DND-41 (cell line): ENCODE measurements around the gene HOXB13.
"Not testable (repeated sequence)": the region's sequence is repeated elsewhere in the genome, so short reads cannot be mapped to it uniquely, and the experiment has no call there.

Source experiments
- ATAC-seq: fragments of 200-7000 bp; cut with Tn5 transposase; 3 replicates; pipeline ENCODE4 v1.9.1; 2021; ENCODE audit warnings: low read depth; ENCODE audit not compliant: insufficient read depth
- DNase-seq: peaks from one replicate; pipeline ENCODE4 v3.0.0-alpha.2; 2020
- H2AFZ ChIP-seq: 2 replicates; pipeline ENCODE4 v1.6.0; 2012; ENCODE audit warnings: low read depth, low read length
- H3K27ac ChIP-seq: 2 replicates; pipeline ENCODE4 v1.5.1; 2012; ENCODE audit warnings: low read length, inconsistent platforms
- H3K27me3 ChIP-seq: fragments of 200-600 bp; sonication (generic); 2 replicates; pipeline ENCODE4 v1.6.0; 2012; ENCODE audit warnings: low read length, mild to moderate bottlenecking, inconsistent platforms; ENCODE audit not compliant: insufficient read depth, poor library complexity
- H3K36me3 ChIP-seq: 2 replicates; pipeline ENCODE4 v1.5.1; 2012; ENCODE audit warnings: low read length, inconsistent platforms; ENCODE audit not compliant: insufficient read depth
- H3K4me1 ChIP-seq: 2 replicates; pipeline ENCODE4 v1.5.1; 2012; ENCODE audit warnings: mild to moderate bottlenecking, low read length; ENCODE audit not compliant: insufficient read depth
- H3K4me2 ChIP-seq: 2 replicates; pipeline ENCODE4 v1.6.0; 2012; ENCODE audit warnings: mild to moderate bottlenecking, moderate library complexity, low read length, inconsistent platforms; ENCODE audit not compliant: insufficient read depth
- H3K4me3 ChIP-seq, 2 experiments: fragments of 200-600 bp in 1 of 2; shearing (Covaris generic) in 1 of 2; 2 replicates each; pipeline ENCODE4 v1.5.1; 2012 to 2016; ENCODE audit warnings: inconsistent platforms in 2 of 2, low read length in 2 of 2, mild to moderate bottlenecking in 2 of 2, low read depth in 1 of 2, moderate library complexity in 1 of 2
- H3K79me2 ChIP-seq: 2 replicates; pipeline ENCODE4 v1.6.0; 2012; ENCODE audit warnings: low read length, inconsistent platforms; ENCODE audit not compliant: insufficient read depth
- H3K9ac ChIP-seq: 2 replicates; pipeline ENCODE4 v1.6.0; 2012; ENCODE audit warnings: low read depth, mild to moderate bottlenecking, inconsistent platforms, low read length, moderate library complexity
- H3K9me3 ChIP-seq: 2 replicates; pipeline ENCODE4 v1.5.1; 2012; ENCODE audit warnings: low read length, moderate library complexity, mild to moderate bottlenecking, inconsistent platforms; ENCODE audit not compliant: insufficient read depth, severe bottlenecking
- H4K20me1 ChIP-seq: 2 replicates; pipeline ENCODE4 v1.6.0; 2012; ENCODE audit warnings: low read length; ENCODE audit not compliant: insufficient read depth
- EZH2 ChIP-seq: IDR thresholded peaks from 3 replicates; pipeline ENCODE4 v1.6.1; 2012; ENCODE audit warnings: borderline replicate concordance, low read depth, mild to moderate bottlenecking, moderate library complexity, low read length, inconsistent platforms; ENCODE audit not compliant: severe bottlenecking
- TF ChIP-seq, protein P1 (sequence below): IDR thresholded peaks from 2 replicates; pipeline ENCODE4 v1.5.1; 2012; ENCODE audit warnings: borderline replicate concordance, low read length, moderate library complexity, mild to moderate bottlenecking; ENCODE audit not compliant: poor library complexity, severe bottlenecking; ENCODE audit errors: extremely low read depth

The HOXB13 gene

DNA sequence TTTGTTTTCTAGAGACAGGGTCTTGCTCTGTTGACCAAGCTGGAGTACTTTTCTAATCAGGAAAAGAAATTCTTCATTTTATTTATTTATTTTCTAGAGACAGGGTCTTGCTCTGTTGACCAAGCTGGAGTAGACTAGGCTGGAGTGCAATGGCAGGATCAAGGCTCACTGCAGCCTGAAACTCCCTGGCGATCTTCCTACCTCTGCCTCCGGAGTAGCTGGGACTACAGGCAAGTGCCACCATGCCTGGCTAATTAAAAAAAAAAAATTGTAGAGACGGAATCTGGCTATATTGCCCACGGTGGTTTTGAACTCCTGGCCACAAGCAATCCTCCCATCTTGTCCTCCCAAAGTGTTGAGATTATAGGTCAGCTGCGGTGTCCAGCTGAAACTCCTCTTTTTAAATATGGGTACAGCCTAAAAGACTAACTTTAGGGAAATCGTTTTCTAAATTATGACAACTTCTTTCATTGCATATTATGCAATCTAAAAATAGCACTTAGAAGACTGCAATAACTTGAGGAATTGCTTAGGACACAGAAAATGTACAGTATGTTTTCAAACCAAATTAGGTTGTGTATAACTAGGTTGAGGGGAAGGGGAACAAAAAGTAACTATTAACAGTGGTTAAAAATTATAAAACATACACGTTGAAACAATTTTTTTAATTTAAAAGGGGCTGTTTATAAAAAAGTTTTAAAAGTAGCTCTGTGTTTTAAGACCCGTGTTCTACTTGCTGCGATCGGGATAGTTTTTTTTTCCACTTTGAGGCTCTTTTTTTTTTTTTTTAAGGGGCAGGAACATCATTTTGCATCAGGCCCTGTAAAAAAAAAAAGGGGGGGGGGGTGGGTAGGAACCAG lies 11.0 kb downstream of the HOXB13 start:
- no peak overlapping the region for H3K27ac ChIP-seq
- no peak overlapping the region for H3K4me3 ChIP-seq
- no peaks in the 10 kb centered on the region for H3K9me3 ChIP-seq
- DNase-seq (no peak), ATAC-seq (no peak)
- no peaks in the 10 kb centered on the region for H3K79me2 ChIP-seq
- no peaks in the 10 kb centered on the region for H3K4me1 ChIP-seq
- no peaks in the 10 kb centered on the region for H3K36me3 ChIP-seq
- no peak overlapping the region for H3K9ac ChIP-seq
- peaks cover 4% of the 10 kb centered on the region for H3K27me3 ChIP-seq
- H3K4me2 ChIP-seq: no peak overlapping the region
- no peaks in the 10 kb centered on the region for H4K20me1 ChIP-seq
- H2AFZ ChIP-seq: no peak overlapping the region
- TF ChIP-seq EZH2: no peak
- TF ChIP-seq, protein P1, sequence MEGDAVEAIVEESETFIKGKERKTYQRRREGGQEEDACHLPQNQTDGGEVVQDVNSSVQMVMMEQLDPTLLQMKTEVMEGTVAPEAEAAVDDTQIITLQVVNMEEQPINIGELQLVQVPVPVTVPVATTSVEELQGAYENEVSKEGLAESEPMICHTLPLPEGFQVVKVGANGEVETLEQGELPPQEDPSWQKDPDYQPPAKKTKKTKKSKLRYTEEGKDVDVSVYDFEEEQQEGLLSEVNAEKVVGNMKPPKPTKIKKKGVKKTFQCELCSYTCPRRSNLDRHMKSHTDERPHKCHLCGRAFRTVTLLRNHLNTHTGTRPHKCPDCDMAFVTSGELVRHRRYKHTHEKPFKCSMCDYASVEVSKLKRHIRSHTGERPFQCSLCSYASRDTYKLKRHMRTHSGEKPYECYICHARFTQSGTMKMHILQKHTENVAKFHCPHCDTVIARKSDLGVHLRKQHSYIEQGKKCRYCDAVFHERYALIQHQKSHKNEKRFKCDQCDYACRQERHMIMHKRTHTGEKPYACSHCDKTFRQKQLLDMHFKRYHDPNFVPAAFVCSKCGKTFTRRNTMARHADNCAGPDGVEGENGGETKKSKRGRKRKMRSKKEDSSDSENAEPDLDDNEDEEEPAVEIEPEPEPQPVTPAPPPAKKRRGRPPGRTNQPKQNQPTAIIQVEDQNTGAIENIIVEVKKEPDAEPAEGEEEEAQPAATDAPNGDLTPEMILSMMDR: no peak

GRCh38 chr17:48716549-48716948 lies 12.0 kb downstream of the HOXB13 start:
- ATAC-seq, H4K20me1 ChIP-seq, H3K27ac ChIP-seq, H3K79me2 ChIP-seq, H3K9ac ChIP-seq, H3K36me3 ChIP-seq, H3K27me3 ChIP-seq, H3K4me3 ChIP-seq, H2AFZ ChIP-seq, DNase-seq, H3K4me1 ChIP-seq, H3K4me2 ChIP-seq, H3K9me3 ChIP-seq: not testable (repeated sequence)

DNA sequence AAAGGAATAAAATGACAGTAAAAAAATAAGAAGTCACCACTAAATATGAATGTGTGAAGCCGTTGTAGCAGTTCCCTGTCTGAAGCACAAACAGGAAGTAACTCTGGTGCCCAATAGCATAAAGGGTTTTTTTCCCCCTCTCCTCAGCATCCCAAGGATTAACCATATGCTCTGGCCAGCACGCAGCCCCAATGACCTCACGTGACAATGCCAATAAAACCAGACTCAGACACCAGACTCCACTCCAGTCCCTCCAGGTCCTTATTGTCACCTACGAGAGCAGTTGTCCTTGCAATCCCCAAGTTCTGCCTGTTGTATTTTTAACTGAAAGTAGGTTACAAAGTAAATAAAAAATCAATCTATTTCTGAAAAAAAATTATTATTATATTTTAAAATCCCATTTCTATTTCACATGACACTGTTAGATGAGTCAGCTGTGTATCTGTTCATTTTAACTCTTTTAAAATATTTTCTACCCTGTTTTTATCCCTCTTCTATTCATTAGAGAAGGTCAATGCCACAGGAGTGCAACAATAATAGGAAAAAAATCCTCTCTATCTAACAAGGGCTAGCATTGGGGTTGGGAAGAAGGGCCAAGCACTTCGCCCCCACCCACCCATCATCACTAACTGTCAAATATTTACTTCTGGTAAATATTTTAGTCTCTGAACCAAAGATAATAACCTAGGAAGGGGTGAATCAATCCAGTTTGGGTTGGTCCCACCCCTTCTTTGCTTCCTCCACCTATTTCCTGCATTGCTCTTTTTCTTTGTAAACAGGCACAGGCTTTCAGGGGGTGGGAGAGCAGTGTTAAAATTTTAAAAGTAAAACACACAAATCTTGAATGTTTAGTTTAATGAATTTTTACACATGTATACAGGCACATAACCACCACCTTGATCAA lies 12.8 kb downstream of the HOXB13 start:
- Histone ChIP-seq H2AFZ (no peak overlapping the region), H3K4me2 (no peak overlapping the region), H3K79me2 (no peaks in the 10 kb centered on the region), H3K36me3 (no peaks in the 10 kb centered on the region), H3K9ac (no peak overlapping the region), H3K4me1 (no peaks in the 10 kb centered on the region), H3K4me3 (no peak overlapping the region), H4K20me1 (no peaks in the 10 kb centered on the region), H3K27me3 (no peaks in the 10 kb centered on the region), H3K9me3 (no peaks in the 10 kb centered on the region), H3K27ac (no peak overlapping the region)
- DNase-seq (no peak), ATAC-seq (no peak)
- TF ChIP-seq EZH2: no peak
- TF ChIP-seq, protein P1: no peak

- Histone ChIP-seq H3K36me3 (no peaks in the 10 kb centered on the region), H3K4me1 (no peaks in the 10 kb centered on the region), H3K27me3 (peaks cover 12% of the 10 kb centered on the region), H3K79me2 (no peaks in the 10 kb centered on the region), H3K9ac (no peak overlapping the region), H3K27ac (no peak overlapping the region), H4K20me1 (no peaks in the 10 kb centered on the region), H2AFZ (no peak overlapping the region), H3K4me2 (no peak overlapping the region), H3K4me3 (no peak overlapping the region), H3K9me3 (no peaks in the 10 kb centered on the region)
- no peak for TF ChIP-seq EZH2
- TF ChIP-seq, protein P1: no peak
- ATAC-seq (no peak), DNase-seq (no peak)
Measured at GRCh38 chr17:48711128-48711527, 17.4 kb downstream of the HOXB13 start.
